ENCODE results near the gene SDK2. TPM values are rescaled to one million over a fixed set of nuclear protein-coding genes. Genes with fewer than 3 reads are reported as not detected.

The SDK2 gene
- total and polyA plus RNA-seq, 4 experiments from 2014 or later: 0.49 to 2.9 (median 2.2) TPM; not detected in 1

GRCh38 chr17:73503560-73503959 is 140.7 kb downstream of the SDK2 start:
- Mint-ChIP-seq H3K27ac (no peak overlapping the region), H3K4me1 (peaks cover 0 to 4% (median under 1%) of the 10 kb centered on the region in 4 donors), H3K36me3 (no peaks in the 10 kb centered on the region), H3K27me3 (peaks cover 3 to 4% of the 10 kb centered on the region in 2 donors), H3K9me3 (no peaks in the 10 kb centered on the region), H3K4me3 (no peak overlapping the region)
- no peaks in the 10 kb centered on the region for H3K36me3 ChIP-seq (ENCODE audit: insufficient read depth, low read length)
- POLR2A ChIA-PET (ENCODE audit: partially characterized antibody): no interaction called here
- H3K27ac ChIP-seq (ENCODE audit: low read depth, low read length): no peak overlapping the region
- CTCF ChIA-PET (ENCODE audit: partially characterized antibody): no interaction called here
- H3K4me3 ChIP-seq (ENCODE audit: low read length in 2 of 2): no peak overlapping the region
- DNase-seq: no peak
- no peaks in the 10 kb centered on the region for H3K27me3 ChIP-seq (ENCODE audit: insufficient read depth, low read length)
- H3K4me1 ChIP-seq (ENCODE audit: insufficient read depth, low read length): no peaks in the 10 kb centered on the region
- H3K9me3 ChIP-seq (ENCODE audit: control insufficient read depth in 1 of 2, low read length in 2 of 2): no peaks in the 10 kb centered on the region
- intact Hi-C loops (cut with micrococcal nuclease): no loop called here

GRCh38 chr17:73500414-73500999 is 143.7 kb downstream of the SDK2 start:
- Histone ChIP-seq H3K27me3 (ENCODE audit: insufficient read depth, low read length) (no peaks in the 10 kb centered on the region), H3K36me3 (ENCODE audit: insufficient read depth, low read length) (no peaks in the 10 kb centered on the region), H3K27ac (ENCODE audit: low read depth, low read length) (no peak overlapping the region), H3K4me3 (ENCODE audit: low read length in 2 of 2) (no peak overlapping the region), H3K4me1 (ENCODE audit: insufficient read depth, low read length) (no peaks in the 10 kb centered on the region), H3K9me3 (ENCODE audit: control insufficient read depth in 1 of 2, low read length in 2 of 2) (no peaks in the 10 kb centered on the region)
- Mint-ChIP-seq H3K27me3 (peaks cover 4 to 10% of the 10 kb centered on the region in 2 donors), H3K4me3 (no peak overlapping the region), H3K9me3 (peaks cover 0 to 2% (median 0%) of the 10 kb centered on the region in 8 donors), H3K27ac (no peak overlapping the region), H3K4me1 (peaks cover 0 to 5% (median 3%) of the 10 kb centered on the region in 4 donors), H3K36me3 (no peaks in the 10 kb centered on the region)
- ChIA-PET POLR2A (ENCODE audit: partially characterized antibody) (no interaction called here), CTCF (ENCODE audit: partially characterized antibody) (no interaction called here)
- intact Hi-C loops (cut with micrococcal nuclease): no loop called here
- no peak for DNase-seq

- Mint-ChIP-seq H3K9me3 (peaks cover 0 to 2% (median 0%) of the 10 kb centered on the region in 8 donors), H3K36me3 (no peaks in the 10 kb centered on the region), H3K4me3 (no peak overlapping the region), H3K27me3 (peaks cover 3 to 10% of the 10 kb centered on the region in 2 donors), H3K4me1 (peaks cover 0 to 5% (median 2%) of the 10 kb centered on the region in 4 donors), H3K27ac (no peak overlapping the region)
- H3K9me3 ChIP-seq (ENCODE audit: control insufficient read depth in 1 of 2, low read length in 2 of 2): no peaks in the 10 kb centered on the region
- H3K4me1 ChIP-seq (ENCODE audit: insufficient read depth, low read length): no peaks in the 10 kb centered on the region
- H3K27me3 ChIP-seq (ENCODE audit: insufficient read depth, low read length): no peaks in the 10 kb centered on the region
- no peak overlapping the region for H3K4me3 ChIP-seq (ENCODE audit: low read length in 2 of 2)
- H3K36me3 ChIP-seq (ENCODE audit: insufficient read depth, low read length): no peaks in the 10 kb centered on the region
- DNase-seq: no peak
- CTCF ChIA-PET (ENCODE audit: partially characterized antibody): no interaction called here
- H3K27ac ChIP-seq (ENCODE audit: low read depth, low read length): no peak overlapping the region
- POLR2A ChIA-PET (ENCODE audit: partially characterized antibody): no interaction called here
- intact Hi-C loops (cut with micrococcal nuclease): no loop called here
Observed at GRCh38 chr17:73498886-73499554, 145.2 kb downstream of the SDK2 start.

GRCh38 chr17:73498176-73498575 is 146.1 kb downstream of the SDK2 start:
- Histone ChIP-seq H3K9me3 (ENCODE audit: control insufficient read depth in 1 of 2, low read length in 2 of 2) (no peaks in the 10 kb centered on the region), H3K4me3 (ENCODE audit: low read length in 2 of 2) (no peak overlapping the region), H3K27me3 (ENCODE audit: insufficient read depth, low read length) (no peaks in the 10 kb centered on the region), H3K27ac (ENCODE audit: low read depth, low read length) (no peak overlapping the region), H3K4me1 (ENCODE audit: insufficient read depth, low read length) (no peaks in the 10 kb centered on the region), H3K36me3 (ENCODE audit: insufficient read depth, low read length) (no peaks in the 10 kb centered on the region)
- Mint-ChIP-seq H3K9me3 (peaks cover 0 to 2% (median 0%) of the 10 kb centered on the region in 8 donors), H3K27ac (no peak overlapping the region), H3K36me3 (no peaks in the 10 kb centered on the region), H3K4me3 (no peak overlapping the region), H3K27me3 (peaks cover 2 to 7% of the 10 kb centered on the region in 2 donors), H3K4me1 (peaks cover 0 to 5% (median under 1%) of the 10 kb centered on the region in 4 donors)
- intact Hi-C loops (cut with micrococcal nuclease): no loop called here
- ChIA-PET POLR2A (ENCODE audit: partially characterized antibody) (no interaction called here), CTCF (ENCODE audit: partially characterized antibody) (no interaction called here)
- DNase-seq: no peak

- Mint-ChIP-seq H3K4me3 (no peak overlapping the region), H3K36me3 (no peaks in the 10 kb centered on the region), H3K27me3 (peaks cover 2 to 7% of the 10 kb centered on the region in 2 donors), H3K27ac (no peak overlapping the region), H3K9me3 (peaks cover 0 to 2% (median 0%) of the 10 kb centered on the region in 8 donors), H3K4me1 (peaks cover 0 to 5% (median under 1%) of the 10 kb centered on the region in 4 donors)
- Histone ChIP-seq H3K36me3 (ENCODE audit: insufficient read depth, low read length) (no peaks in the 10 kb centered on the region), H3K4me3 (ENCODE audit: low read length in 2 of 2) (no peak overlapping the region), H3K9me3 (ENCODE audit: control insufficient read depth in 1 of 2, low read length in 2 of 2) (no peaks in the 10 kb centered on the region), H3K4me1 (ENCODE audit: insufficient read depth, low read length) (no peaks in the 10 kb centered on the region), H3K27ac (ENCODE audit: low read depth, low read length) (no peak overlapping the region), H3K27me3 (ENCODE audit: insufficient read depth, low read length) (no peaks in the 10 kb centered on the region)
- DNase-seq: no peak
- intact Hi-C loops (cut with micrococcal nuclease): no loop called here
- ChIA-PET POLR2A (ENCODE audit: partially characterized antibody) (no interaction called here), CTCF (ENCODE audit: partially characterized antibody) (no interaction called here)
Observed at GRCh38 chr17:73497721-73498120, 146.5 kb downstream of the SDK2 start.

- Mint-ChIP-seq H3K36me3 (no peaks in the 10 kb centered on the region), H3K4me3 (no peak overlapping the region), H3K9me3 (peaks cover 0 to 2% (median 0%) of the 10 kb centered on the region in 8 donors), H3K27me3 (peaks cover 2 to 7% of the 10 kb centered on the region in 2 donors), H3K4me1 (peaks cover 0 to 5% (median under 1%) of the 10 kb centered on the region in 4 donors), H3K27ac (no peak overlapping the region)
- ChIA-PET CTCF (ENCODE audit: partially characterized antibody) (no interaction called here), POLR2A (ENCODE audit: partially characterized antibody) (no interaction called here)
- Histone ChIP-seq H3K27ac (ENCODE audit: low read depth, low read length) (no peak overlapping the region), H3K36me3 (ENCODE audit: insufficient read depth, low read length) (no peaks in the 10 kb centered on the region), H3K27me3 (ENCODE audit: insufficient read depth, low read length) (no peaks in the 10 kb centered on the region), H3K4me1 (ENCODE audit: insufficient read depth, low read length) (no peaks in the 10 kb centered on the region), H3K9me3 (ENCODE audit: control insufficient read depth in 1 of 2, low read length in 2 of 2) (no peaks in the 10 kb centered on the region), H3K4me3 (ENCODE audit: low read length in 2 of 2) (no peak overlapping the region)
- intact Hi-C loops (cut with micrococcal nuclease): no loop called here
- no peak for DNase-seq
Observed at GRCh38 chr17:73496232-73496631, 148.0 kb downstream of the SDK2 start.

- Histone ChIP-seq H3K27me3 (ENCODE audit: insufficient read depth, low read length) (no peaks in the 10 kb centered on the region), H3K27ac (ENCODE audit: low read depth, low read length) (no peak overlapping the region), H3K36me3 (ENCODE audit: insufficient read depth, low read length) (no peaks in the 10 kb centered on the region), H3K9me3 (ENCODE audit: control insufficient read depth in 1 of 2, low read length in 2 of 2) (no peaks in the 10 kb centered on the region), H3K4me1 (ENCODE audit: insufficient read depth, low read length) (no peaks in the 10 kb centered on the region), H3K4me3 (ENCODE audit: low read length in 2 of 2) (no peak overlapping the region)
- peaks cover 0 to 5% (median under 1%) of the 10 kb centered on the region in 4 donors for H3K4me1 Mint-ChIP-seq
- peaks cover 0 to 2% (median 0%) of the 10 kb centered on the region in 8 donors for H3K9me3 Mint-ChIP-seq
- intact Hi-C loops (cut with micrococcal nuclease): no loop called here
- POLR2A ChIA-PET (ENCODE audit: partially characterized antibody): no interaction called here
- DNase-seq: no peak
- CTCF ChIA-PET (ENCODE audit: partially characterized antibody): no interaction called here
- peaks cover 2 to 6% of the 10 kb centered on the region in 2 donors for H3K27me3 Mint-ChIP-seq
- no peak overlapping the region for H3K4me3 Mint-ChIP-seq
- H3K27ac Mint-ChIP-seq: no peak overlapping the region
- no peaks in the 10 kb centered on the region for H3K36me3 Mint-ChIP-seq
Observed at GRCh38 chr17:73495641-73496040, 148.6 kb downstream of the SDK2 start.
